Breast epithelium (tissue), 4 donors: ENCODE data around the gene PRSS12. TPM values are rescaled to one million over a fixed set of nuclear protein-coding genes. Genes with fewer than 3 reads are reported as not detected.

Experiments used
- DNase-seq, 2 donors: peaks; one replicate each; pipeline ENCODE4 v3.0.0-alpha.2; 2019; ENCODE audit warnings: low spot score in 2 of 2
- H3K27ac ChIP-seq, 2 donors: fragments of 200-600 bp; sonication (generic) in 1 of 2; one replicate each; pipeline ENCODE4 v1.5.1; 2016 to 2019; ENCODE audit warnings: mild to moderate bottlenecking in 1 of 2
- H3K27me3 ChIP-seq, 2 donors: fragments of 200-600 bp; sonication (generic) in 1 of 2; one replicate each; pipeline versions ENCODE4 v1.5.1 to v1.6.0; 2017 to 2019; ENCODE audit warnings: control low read depth in 1 of 2, mild to moderate bottlenecking in 1 of 2
- H3K36me3 ChIP-seq: fragments of 200-600 bp; one replicate; pipeline ENCODE4 v1.5.1; 2019
- H3K4me1 ChIP-seq, 2 donors: fragments of 200-600 bp; sonication (generic); one replicate each; pipeline ENCODE4 v1.5.1; 2016 to 2019; ENCODE audit warnings: control low read depth in 1 of 2
- H3K4me3 ChIP-seq, 3 donors: fragments of 200-600 bp; sonication (generic); 1 replicate in 2 of 3; 2 replicates in 1 of 3; pipeline ENCODE4 v1.5.1; 2016 to 2019; ENCODE audit warnings: mild to moderate bottlenecking in 3 of 3, moderate library complexity in 2 of 3
- H3K9me3 ChIP-seq, 2 donors: fragments of 200-600 bp; sonication (generic) in 1 of 2; one replicate each; pipeline ENCODE4 v1.5.1; 2016 to 2019; ENCODE audit warnings: control low read depth in 1 of 2
- CTCF ChIP-seq, 3 donors: fragments of 450-650 bp; IDR thresholded peaks; one replicate each; pipeline ENCODE4 v1.5.1; 2016 to 2017; ENCODE audit warnings: antibody characterized with exemption in 3 of 3, mild to moderate bottlenecking in 3 of 3, moderate library complexity in 3 of 3
- POLR2A ChIP-seq: fragments of 450-650 bp; IDR thresholded peaks from one replicate; pipeline ENCODE4 v1.6.1; 2016; ENCODE audit warnings: antibody characterized with exemption, mild to moderate bottlenecking, moderate library complexity
- POLR2AphosphoS5 ChIP-seq, 3 donors: sonication (generic); formaldehyde crosslinking; IDR thresholded peaks; one replicate each; pipeline ENCODE4 v1.6.1; 2017; ENCODE audit warnings: antibody characterized with exemption in 3 of 3
- intact Hi-C: fragments of 100-400 bp; cut with DNase I; formaldehyde crosslinking; loops from one replicate; pipeline ENCODE4 v1.15.1; 2023; ENCODE audit warnings: low total_unique reads
- total RNA-seq, 3 donors: library from RNA; depleted of rRNA; stranded (reverse); fragments of >200 nt; gene quantifications; one replicate each; pipeline ENCODE4 v1.1.0, GENCODE V29; 2016

Gene PRSS12
- total RNA-seq, 3 donors from 2014 or later = 0.64 to 3.6 (median 2.2) TPM

GRCh38 chr4:118388606-118389005, 35.8 kb upstream of the PRSS12 start:
- Histone ChIP-seq H3K4me1 (no peaks in the 10 kb centered on the region), H3K27ac (no peak overlapping the region), H3K27me3 (no peaks in the 10 kb centered on the region), H3K36me3 (no peaks in the 10 kb centered on the region), H3K4me3 (no peak overlapping the region), H3K9me3 (peaks cover 0 to 12% of the 10 kb centered on the region in 2 donors)
- no peak for DNase-seq
- no peak for TF ChIP-seq CTCF (IDR thresholded peaks at IDR 0.05)
- TF ChIP-seq POLR2AphosphoS5 (IDR thresholded peaks at IDR 0.05) = no peak
- no peak for TF ChIP-seq POLR2A
- intact Hi-C loops = no loop called here

GRCh38 chr4:118381902-118382301, 29.1 kb upstream of the PRSS12 start:
- Histone ChIP-seq H3K9me3 (peaks cover 0 to 11% of the 10 kb centered on the region in 2 donors), H3K4me3 (no peak overlapping the region), H3K36me3 (no peaks in the 10 kb centered on the region), H3K27ac (no peak overlapping the region), H3K27me3 (no peaks in the 10 kb centered on the region), H3K4me1 (no peaks in the 10 kb centered on the region)
- intact Hi-C loops = no loop called here
- TF ChIP-seq CTCF (IDR thresholded peaks at IDR 0.05) = no peak
- TF ChIP-seq POLR2A = no peak
- TF ChIP-seq POLR2AphosphoS5 (IDR thresholded peaks at IDR 0.05) = no peak
- no peak for DNase-seq

- no peak overlapping the region for H3K27ac ChIP-seq
- no peak for DNase-seq
- H3K4me3 ChIP-seq = no peak overlapping the region
- no peak for TF ChIP-seq POLR2AphosphoS5 (IDR thresholded peaks at IDR 0.05)
- no peak for TF ChIP-seq CTCF (IDR thresholded peaks at IDR 0.05)
- TF ChIP-seq POLR2A = no peak
- intact Hi-C loops = loop anchor here (10.0 kb wide), 1 partner anchor 449 kb away; no protein-coding TSS in a partner anchor
- H3K4me1 ChIP-seq = no peaks in the 10 kb centered on the region
- H3K9me3 ChIP-seq = no peaks in the 10 kb centered on the region
- no peaks in the 10 kb centered on the region for H3K27me3 ChIP-seq
- H3K36me3 ChIP-seq = no peaks in the 10 kb centered on the region
Observed at GRCh38 chr4:118373614-118374255, 20.9 kb upstream of the PRSS12 start.

- Histone ChIP-seq H3K27me3 (no peaks in the 10 kb centered on the region), H3K9me3 (no peaks in the 10 kb centered on the region), H3K36me3 (no peaks in the 10 kb centered on the region), H3K27ac (no peak overlapping the region), H3K4me3 (no peak overlapping the region), H3K4me1 (no peaks in the 10 kb centered on the region)
- intact Hi-C loops = loop anchor here (10.0 kb wide), 1 partner anchor 447 kb away; no protein-coding TSS in a partner anchor
- no peak for DNase-seq
- TF ChIP-seq CTCF (IDR thresholded peaks at IDR 0.05) (no peak), POLR2AphosphoS5 (IDR thresholded peaks at IDR 0.05) (no peak), POLR2A (no peak)
Observed at GRCh38 chr4:118372251-118372650, 19.4 kb upstream of the PRSS12 start.

- no peaks in the 10 kb centered on the region for H3K9me3 ChIP-seq
- H3K4me1 ChIP-seq = no peaks in the 10 kb centered on the region
- no peaks in the 10 kb centered on the region for H3K27me3 ChIP-seq
- intact Hi-C loops = no loop called here
- TF ChIP-seq CTCF (IDR thresholded peaks at IDR 0.05) (no peak), POLR2AphosphoS5 (IDR thresholded peaks at IDR 0.05) (no peak), POLR2A (no peak)
- H3K36me3 ChIP-seq = no peaks in the 10 kb centered on the region
- no peak for DNase-seq
- H3K4me3 ChIP-seq = no peak overlapping the region
- H3K27ac ChIP-seq = no peak overlapping the region
Observed at GRCh38 chr4:118369231-118369630, 16.4 kb upstream of the PRSS12 start.
